ENCODE measurements around the gene PSORS1C1.

Gene PSORS1C1

GRCh38 chr6:31126396-31127175 lies 12.0 kb downstream of the PSORS1C1 start:
- DNase-seq (ENCODE audit: low spot score), result no peak

- peak; percentile 76 for DNase-seq (ENCODE audit: low spot score)
Observed at GRCh38 chr6:31128093-31128676, 13.6 kb downstream of the PSORS1C1 start.

GRCh38 chr6:31129130-31129529 lies 14.5 kb downstream of the PSORS1C1 start:
- no peak for DNase-seq (ENCODE audit: low spot score)

GRCh38 chr6:31130751-31131150 lies 16.2 kb downstream of the PSORS1C1 start:
- DNase-seq (ENCODE audit: low spot score), result no peak

GRCh38 chr6:31131595-31131994 lies 17.0 kb downstream of the PSORS1C1 start:
- DNase-seq (ENCODE audit: low spot score), result no peak

GRCh38 chr6:31132806-31133205 lies 18.2 kb downstream of the PSORS1C1 start:
- DNase-seq (ENCODE audit: low spot score), result no peak

GRCh38 chr6:31135710-31136109 lies 21.1 kb downstream of the PSORS1C1 start:
- DNase-seq (ENCODE audit: low spot score), result no peak

GRCh38 chr6:31138982-31139381 lies 24.4 kb downstream of the PSORS1C1 start, which contains the start of gene PSORS1C2:
TSS of gene PSORS1C2 (minus strand) at chr6:31139066. CDS start at chr6:31139026, 40 bp downstream.
- DNase-seq (ENCODE audit: low spot score), result no peak

- DNase-seq (ENCODE audit: low spot score), result no peak
Observed at GRCh38 chr6:31139599-31139998, 25.0 kb downstream of the PSORS1C1 start.

GRCh38 chr6:31140643-31141042 lies 26.0 kb downstream of the PSORS1C1 start:
- no peak for DNase-seq (ENCODE audit: low spot score)

GRCh38 chr6:31142361-31142761 lies 27.8 kb downstream of the PSORS1C1 start:
- DNase-seq (ENCODE audit: low spot score), result no peak

- no peak for DNase-seq (ENCODE audit: low spot score)
Observed at GRCh38 chr6:31143148-31143547, 28.5 kb downstream of the PSORS1C1 start.

- no peak for DNase-seq (ENCODE audit: low spot score)
Observed at GRCh38 chr6:31144296-31144969, 29.8 kb downstream of the PSORS1C1 start.

- DNase-seq (ENCODE audit: low spot score), result no peak
Observed at GRCh38 chr6:31144970-31145340, 30.4 kb downstream of the PSORS1C1 start.

GRCh38 chr6:31145386-31145785 lies 30.8 kb downstream of the PSORS1C1 start:
- no peak for DNase-seq (ENCODE audit: low spot score)

GRCh38 chr6:31149827-31150447 lies 35.3 kb downstream of the PSORS1C1 start:
- no peak for DNase-seq (ENCODE audit: low spot score)

- DNase-seq (ENCODE audit: low spot score), result no peak
Observed at GRCh38 chr6:31152781-31153180, 38.2 kb downstream of the PSORS1C1 start.

GRCh38 chr6:31154436-31154835 lies 39.8 kb downstream of the PSORS1C1 start:
- no peak for DNase-seq (ENCODE audit: low spot score)

- DNase-seq (ENCODE audit: low spot score), result no peak
Observed at GRCh38 chr6:31156641-31157040, 42.0 kb downstream of the PSORS1C1 start.

- no peak for DNase-seq (ENCODE audit: low spot score)
Observed at GRCh38 chr6:31157513-31158139, 43.0 kb downstream of the PSORS1C1 start, which contains the start of gene CCHCR1. TSS of gene CCHCR1 (minus strand) at chr6:31157802. CDS start at chr6:31157600, 202 bp downstream.

- peak; percentile 96 for DNase-seq (ENCODE audit: low spot score)
Observed at GRCh38 chr6:31158140-31158862, 43.7 kb downstream of the PSORS1C1 start, which contains the start of gene TCF19. TSS of gene TCF19 (plus strand) at chr6:31158589. CDS start at chr6:31159470, 881 bp downstream.

Measured in hematopoietic multipotent progenitor cell treated with erythropoietin and hydrocortisone succinate and interleukin-3 and kit ligand, for 17 days (in vitro differentiated cells).